ENCODE results near the gene NISCH.
"Not testable (repeated sequence)": the region's sequence is repeated elsewhere in the genome, so short reads cannot be mapped to it uniquely, and the experiment has no call there.

NISCH gene

DNA sequence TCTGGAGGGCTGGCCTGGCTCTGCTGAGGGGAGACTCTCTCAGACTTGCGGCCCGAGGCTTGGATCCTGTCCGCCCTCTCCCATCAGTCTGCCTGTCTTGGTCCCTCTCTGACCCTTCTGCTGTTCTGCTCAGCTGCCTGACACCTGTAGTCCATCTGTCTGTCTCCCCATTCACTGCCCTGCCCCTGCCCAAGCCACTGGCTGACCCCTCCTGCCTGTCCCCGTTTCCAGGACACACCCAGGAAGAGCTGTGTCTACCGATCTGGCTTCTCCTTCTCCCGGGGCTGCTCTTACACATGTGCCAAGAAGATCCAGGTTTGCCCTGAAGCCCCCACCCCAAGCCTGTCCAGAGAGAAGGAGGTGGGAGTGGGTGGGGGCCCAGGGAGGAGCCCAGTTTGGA is 59.8 kb downstream of the NISCH start:
- DNase-seq (ENCODE audit: low read depth): no peak

DNA sequence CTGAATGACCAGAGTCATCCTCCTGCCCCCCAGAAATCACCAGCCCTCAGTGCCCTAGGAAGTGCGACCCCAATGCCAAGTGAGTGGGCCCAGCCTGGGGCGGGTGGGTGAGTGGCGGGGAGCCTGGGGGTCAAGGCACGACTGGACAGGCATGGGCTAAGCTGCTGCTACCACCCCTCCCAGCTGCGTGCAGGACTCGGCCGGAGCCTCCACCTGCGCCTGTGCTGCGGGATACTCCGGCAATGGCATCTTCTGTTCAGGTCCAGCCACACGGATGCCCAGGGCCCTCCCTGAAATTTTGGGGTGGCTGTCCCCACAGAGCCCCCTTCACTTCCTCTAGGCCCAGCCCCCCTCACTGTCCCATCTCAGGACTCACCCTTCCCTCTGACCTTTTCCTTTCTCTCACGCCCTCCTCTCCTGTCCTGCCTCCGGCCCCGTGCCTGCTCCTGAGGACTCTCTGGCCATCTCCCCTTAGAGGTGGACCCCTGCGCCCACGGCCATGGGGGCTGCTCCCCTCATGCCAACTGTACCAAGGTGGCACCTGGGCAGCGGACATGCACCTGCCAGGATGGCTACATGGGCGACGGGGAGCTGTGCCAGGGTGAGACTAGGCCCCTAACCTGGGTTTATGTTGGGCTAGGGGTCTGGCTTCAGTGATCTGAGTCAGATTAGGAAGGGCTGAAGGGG is 61.2 kb downstream of the NISCH start:
- DNase-seq (ENCODE audit: low read depth): no peak

DNA sequence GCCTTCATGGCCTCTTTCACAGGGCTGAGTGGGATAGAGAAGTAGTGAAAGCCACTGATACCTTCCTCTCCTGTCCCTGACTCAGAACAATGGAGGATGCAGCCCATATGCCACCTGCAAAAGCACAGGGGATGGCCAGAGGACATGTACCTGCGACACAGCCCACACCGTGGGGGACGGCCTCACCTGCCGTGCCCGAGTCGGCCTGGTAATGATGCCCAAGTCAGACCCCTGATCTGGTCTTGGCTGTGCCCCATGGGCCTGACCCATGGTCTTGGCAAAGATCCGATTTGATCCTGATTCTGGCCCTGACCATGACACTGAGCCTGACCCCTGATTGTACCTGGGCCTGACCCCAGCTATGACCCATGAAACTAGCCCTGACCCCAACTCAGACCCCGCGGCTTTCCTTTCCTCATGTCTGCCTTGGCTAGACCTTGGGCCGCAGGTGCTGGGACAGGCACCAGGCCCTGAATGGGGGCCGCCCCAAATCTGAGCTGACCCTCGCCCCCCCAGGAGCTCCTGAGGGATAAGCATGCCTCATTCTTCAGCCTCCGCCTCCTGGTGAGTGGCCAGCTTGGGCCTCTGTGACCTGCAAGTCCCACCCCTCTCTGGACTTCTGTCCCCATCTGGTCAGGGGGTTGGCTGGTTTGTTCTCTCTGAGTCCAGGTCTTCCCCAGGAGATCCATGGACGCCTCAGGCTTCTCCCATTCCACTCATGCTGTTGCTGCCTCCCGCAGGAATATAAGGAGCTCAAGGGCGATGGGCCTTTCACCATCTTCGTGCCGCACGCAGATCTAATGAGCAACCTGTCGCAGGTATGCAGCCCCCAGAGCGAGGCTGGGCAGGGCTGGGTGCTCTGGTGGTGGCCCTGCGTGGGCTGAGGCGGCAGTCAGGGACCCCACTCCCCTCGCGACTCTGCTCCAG is 62.7 kb downstream of the NISCH start:
- no peak for DNase-seq (ENCODE audit: low read depth)

DNA sequence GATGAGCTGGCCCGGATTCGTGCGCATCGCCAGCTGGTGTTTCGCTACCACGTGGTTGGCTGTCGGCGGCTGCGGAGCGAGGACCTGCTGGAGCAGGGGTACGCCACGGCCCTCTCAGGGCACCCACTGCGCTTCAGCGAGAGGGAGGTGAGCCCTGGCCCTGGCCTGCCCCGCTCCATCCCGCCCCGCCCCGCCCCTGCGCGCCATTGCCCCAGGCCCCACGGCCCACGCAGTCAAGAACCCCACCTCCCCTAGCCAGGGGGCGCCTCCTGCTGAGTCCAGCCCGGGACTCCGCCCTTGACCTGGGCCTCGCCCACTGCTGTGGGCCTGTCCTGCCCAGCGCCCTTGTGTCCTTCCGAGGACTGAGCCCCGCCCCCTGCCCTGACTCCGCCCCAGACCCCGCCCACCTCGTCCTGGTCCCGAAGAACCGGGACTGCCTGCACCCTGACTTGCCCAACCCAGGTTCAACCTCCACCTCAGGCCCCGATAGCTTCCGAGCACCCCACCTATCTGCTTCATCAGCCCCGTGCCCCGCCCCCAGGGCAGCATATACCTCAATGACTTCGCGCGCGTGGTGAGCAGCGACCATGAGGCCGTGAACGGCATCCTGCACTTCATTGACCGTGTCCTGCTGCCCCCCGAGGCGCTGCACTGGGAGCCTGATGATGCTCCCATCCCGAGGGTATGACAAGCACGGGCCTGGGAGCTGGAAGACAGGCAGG is 63.5 kb downstream of the NISCH start:
- DNase-seq (ENCODE audit: low read depth): no peak

DNA sequence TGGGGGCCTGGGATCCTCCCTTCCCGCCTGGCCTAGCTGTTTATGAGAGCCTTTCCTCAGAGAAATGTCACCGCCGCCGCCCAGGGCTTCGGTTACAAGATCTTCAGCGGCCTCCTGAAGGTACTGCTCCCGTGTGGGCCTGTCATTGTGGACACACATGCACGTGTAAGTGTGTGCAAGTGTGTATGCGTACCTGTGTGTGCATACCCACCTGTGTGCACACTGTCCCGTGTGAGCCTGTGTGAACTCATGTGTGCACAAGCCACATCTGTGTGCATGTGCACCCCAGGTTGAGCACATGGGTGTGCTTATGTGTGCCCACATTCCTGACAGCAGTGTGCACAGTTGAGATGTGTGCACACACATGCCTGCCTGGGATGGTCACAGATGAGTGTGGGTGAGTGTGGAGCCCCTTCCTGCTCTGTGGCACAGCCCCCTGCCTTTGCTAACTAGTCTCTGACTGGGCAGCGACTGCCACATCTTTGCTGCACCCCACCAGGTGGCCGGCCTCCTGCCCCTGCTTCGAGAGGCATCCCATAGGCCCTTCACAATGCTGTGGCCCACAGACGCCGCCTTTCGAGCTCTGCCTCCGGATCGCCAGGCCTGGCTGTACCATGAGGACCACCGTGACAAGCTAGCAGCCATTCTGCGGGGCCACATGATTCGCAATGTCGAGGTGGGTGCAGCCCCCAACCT is 64.2 kb downstream of the NISCH start:
- DNase-seq (ENCODE audit: low read depth): no peak

DNA sequence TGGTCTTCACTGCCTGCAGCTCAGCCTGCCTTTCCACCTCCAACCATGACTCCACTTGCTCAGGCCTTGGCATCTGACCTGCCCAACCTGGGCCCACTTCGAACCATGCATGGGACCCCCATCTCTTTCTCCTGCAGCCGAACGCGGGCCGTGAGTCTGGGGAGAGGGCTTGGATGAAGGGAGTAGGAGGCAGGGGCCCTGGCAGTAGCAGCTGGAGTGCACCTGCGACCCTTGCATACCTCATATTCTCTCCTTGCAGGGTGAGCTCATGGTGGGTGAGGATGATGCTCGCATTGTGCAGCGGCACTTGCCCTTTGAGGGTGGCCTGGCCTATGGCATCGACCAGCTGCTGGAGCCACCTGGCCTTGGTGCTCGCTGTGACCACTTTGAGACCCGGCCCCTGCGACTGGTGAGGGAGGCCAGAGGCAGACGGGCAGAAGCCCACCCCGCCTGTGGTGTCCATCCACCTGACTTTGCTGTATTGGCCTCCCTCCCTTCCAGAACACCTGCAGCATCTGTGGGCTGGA is 64.8 kb downstream of the NISCH start:
- DNase-seq (ENCODE audit: low read depth): no peak

DNA sequence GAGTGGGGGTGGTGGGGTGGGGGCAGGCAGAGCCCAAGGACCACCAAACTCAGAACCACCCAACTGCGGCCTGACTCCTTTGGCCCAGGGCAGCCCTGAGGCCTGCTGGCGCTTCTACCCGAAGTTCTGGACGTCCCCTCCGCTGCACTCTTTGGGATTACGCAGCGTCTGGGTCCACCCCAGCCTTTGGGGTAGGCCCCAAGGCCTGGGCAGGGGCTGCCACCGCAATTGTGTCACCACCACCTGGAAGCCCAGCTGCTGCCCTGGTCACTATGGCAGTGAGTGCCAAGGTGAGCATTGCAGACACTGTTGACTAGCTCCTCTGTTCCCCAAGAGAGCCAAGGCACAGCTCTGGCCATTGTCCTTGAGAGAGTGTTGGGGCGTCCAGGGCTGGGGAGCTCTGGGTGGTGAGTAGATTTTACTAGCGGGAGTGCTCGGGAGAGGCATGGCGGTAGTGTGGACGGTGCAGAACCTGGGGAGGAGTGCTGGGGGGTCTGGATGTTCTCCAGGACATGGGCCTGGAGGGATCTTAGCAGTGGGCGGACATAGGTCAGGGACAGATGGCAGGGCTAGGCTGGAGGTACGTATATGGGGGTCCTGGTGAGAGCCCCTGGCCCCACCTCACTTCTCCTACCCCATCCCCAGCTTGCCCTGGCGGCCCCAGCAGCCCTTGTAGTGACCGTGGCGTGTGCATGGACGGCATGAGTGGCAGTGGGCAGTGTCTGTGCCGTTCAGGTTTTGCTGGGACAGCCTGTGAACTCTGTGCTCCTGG is 65.5 kb downstream of the NISCH start:
- DNase-seq (ENCODE audit: low read depth): no peak

DNA sequence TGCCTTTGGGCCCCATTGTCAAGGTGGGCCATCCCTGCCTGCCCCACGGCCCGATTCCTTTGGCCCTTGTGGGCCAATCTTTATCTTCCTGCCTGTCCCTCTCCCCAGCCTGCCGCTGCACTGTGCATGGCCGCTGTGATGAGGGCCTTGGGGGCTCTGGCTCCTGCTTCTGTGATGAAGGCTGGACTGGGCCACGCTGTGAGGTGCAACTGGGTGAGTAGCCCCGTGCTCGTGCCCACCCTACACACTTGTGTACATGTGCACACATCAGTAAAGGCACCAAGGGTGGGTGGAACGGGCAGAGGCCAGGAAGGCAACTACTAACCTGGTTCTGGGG is 66.1 kb downstream of the NISCH start:
- DNase-seq (ENCODE audit: low read depth): no peak

DNA sequence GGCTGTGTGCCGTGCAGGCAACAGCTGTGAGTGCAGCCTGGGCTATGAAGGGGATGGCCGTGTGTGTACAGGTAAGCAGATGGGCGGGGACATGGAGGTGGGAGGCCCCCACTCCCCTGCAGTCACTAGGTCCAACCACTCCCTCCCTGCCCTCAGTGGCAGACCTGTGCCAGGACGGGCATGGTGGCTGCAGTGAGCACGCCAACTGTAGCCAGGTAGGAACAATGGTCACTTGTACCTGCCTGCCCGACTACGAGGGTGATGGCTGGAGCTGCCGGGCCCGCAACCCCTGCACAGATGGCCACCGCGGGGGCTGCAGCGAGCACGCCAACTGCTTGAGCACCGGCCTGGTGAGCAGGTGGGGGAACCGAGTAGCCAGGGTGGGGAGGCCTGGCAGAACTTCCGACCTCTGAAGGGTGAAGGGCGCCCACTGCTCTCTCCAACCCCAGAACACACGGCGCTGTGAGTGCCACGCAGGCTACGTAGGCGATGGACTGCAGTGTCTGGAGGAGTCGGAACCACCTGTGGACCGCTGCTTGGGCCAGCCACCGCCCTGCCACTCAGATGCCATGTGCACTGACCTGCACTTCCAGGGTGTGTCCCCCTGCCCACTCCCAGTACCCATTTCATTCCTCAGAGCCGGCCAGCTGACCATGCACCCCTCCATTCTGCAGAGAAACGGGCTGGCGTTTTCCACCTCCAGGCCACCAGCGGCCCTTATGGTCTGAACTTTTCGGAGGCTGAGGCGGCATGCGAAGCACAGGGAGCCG is 66.7 kb downstream of the NISCH start:
- no peak for DNase-seq (ENCODE audit: low read depth)

DNA sequence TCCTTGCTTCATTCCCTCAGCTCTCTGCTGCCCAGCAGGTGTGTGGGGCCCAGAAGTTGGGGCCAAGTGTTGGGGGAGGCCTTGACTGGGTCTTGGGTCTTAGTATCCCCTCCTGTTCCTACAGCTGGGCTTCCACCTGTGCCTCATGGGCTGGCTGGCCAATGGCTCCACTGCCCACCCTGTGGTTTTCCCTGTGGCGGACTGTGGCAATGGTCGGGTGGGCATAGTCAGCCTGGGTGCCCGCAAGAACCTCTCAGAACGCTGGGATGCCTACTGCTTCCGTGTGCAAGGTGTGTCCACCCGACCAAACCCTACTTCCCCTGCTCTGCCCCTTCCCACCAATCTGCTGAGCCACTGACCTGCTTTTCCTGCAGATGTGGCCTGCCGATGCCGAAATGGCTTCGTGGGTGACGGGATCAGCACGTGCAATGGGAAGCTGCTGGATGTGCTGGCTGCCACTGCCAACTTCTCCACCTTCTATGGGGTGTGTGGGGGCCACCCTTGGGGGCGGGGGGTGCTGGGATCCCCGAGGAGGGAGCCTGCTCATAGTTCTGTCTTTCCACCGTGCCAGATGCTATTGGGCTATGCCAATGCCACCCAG is 67.3 kb downstream of the NISCH start:
- no peak for DNase-seq (ENCODE audit: low read depth)

DNA sequence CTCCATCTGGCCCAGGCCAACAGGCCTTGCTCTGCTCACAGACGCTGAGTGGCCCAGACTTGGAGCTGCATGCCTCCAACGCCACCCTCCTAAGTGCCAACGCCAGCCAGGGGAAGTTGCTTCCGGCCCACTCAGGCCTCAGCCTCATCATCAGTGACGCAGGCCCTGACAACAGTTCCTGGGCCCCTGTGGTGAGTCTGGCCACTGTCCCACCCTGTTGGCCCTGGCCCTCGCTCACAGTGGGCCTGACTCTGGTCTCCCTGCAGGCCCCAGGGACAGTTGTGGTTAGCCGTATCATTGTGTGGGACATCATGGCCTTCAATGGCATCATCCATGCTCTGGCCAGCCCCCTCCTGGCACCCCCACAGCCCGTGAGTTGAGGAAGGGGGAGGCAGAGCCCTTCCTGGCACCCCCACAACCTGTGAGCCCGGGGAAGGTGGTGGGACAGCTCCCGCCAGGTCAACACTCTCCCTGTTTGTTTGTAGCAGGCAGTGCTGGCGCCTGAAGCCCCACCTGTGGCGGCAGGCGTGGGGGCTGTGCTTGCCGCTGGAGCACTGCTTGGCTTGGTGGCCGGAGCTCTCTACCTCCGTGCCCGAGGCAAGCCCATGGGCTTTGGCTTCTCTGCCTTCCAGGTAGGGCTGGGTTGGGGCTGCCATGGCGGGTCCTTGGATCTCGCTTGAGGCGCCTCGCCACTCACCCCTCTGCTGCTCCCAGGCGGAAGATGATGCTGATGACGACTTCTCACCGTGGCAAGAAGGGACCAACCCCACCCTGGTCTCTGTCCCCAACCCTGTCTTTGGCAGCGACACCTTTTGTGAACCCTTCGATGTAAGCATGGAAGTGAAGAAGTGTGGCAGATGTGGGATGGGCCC is 68.2 kb downstream of the NISCH start:
- no peak for DNase-seq (ENCODE audit: low read depth)

DNA sequence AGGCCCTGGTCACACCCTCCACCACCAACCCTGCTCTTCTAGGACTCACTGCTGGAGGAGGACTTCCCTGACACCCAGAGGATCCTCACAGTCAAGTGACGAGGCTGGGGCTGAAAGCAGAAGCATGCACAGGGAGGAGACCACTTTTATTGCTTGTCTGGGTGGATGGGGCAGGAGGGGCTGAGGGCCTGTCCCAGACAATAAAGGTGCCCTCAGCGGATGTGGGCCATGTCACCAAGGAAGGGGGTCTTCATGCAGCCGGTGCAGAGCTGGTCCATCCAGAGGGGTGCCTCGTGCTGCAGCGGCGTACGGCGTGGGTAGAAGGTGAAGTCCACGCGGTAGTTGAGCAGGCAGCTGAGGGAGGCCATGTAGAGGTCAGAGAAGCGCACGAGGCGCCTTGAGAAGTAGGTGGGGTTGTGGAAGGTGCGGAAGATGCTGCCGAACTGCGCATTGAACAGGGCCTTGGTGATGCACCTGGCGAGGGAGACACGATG is 68.9 kb downstream of the NISCH start:
- no peak for DNase-seq (ENCODE audit: low read depth)

DNA sequence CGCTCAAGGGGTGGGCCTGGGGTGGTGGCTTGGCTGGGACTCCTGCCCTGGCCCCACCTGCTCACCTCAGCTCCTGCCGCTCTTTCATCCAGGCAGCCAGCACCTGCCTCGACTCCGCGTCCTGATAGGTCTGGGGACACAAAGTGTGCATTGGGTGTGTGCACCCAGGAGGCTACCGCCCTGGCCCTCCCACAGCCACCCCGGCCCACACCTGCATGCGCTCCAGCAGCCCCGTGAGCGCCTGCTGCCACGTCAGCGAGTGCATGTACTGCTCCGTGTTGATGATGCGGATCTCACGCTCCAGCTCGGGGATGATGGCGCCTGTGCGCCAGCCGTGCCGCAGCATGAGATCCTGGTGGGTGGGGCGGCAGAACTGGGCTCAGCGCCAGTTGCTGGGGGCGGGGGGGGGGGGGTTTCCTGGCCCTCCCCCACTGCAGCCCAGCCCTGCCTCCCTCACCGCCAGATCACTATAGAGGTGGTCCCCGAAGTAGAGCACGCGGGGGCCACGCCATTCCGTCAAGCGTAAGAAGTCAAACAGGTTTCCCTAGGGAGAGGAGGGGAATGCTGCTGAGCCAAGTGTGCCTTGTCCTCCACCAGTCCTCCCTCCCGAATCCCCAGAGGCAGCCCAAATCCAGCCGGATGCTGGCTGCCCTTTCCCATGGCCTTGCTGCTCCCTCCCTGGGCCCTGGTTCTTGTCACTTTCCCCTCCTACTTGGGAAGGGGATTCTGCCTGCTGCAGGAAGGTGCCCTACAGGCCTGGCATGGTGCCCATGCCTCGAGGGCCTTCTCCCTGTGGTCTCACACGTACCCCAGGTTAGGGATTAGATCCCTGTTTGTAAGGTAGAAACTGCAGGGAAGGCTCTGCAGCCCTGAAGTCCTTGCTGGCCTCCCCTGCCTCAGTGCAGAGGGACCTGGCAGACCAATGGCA is 69.6 kb downstream of the NISCH start:
- DNase-seq (ENCODE audit: low read depth): no peak

DNA sequence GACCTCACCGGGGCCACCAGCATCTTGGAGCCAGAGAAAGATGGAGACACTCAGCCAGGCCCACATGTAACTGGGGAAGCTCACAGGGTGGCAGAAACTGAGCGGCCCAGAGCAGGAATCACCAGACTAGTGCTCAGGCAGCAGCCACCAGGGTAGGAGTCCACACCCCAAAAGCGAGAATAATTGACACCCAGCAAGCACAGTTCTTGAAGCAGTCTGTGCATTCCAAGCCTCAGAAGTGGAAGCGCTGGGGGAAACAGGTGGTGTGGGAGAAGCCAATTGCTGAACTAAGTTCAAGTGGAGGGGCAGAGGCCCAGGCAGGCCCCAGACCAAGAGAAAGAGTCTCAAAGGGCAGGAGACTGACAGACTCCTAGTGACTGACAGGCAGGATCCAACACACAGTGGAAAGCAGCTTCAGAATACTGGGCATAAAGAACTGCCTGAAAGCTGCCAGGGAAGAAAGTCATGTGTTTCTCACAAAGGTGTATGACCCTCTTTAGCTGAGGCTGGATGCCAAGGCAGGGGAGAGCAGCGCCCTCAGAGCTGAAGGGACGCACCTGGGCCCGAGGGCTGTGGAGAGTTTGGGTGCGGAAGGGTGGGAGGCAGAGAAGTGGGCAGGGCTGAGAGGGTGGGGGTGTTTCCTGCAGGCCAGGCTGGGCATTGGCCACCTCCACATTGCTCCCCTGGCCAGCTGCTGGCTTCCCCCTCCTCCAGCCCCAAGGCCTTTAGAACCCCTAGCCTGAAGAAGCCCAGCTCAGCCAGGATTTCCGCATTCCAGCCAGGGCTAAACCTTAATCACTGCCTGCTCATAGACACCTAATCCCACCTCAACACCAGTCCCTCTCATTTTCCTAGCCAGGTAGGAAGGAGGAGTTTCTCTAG is 70.5 kb downstream of the NISCH start:
- no peak for DNase-seq (ENCODE audit: low read depth)

DNA sequence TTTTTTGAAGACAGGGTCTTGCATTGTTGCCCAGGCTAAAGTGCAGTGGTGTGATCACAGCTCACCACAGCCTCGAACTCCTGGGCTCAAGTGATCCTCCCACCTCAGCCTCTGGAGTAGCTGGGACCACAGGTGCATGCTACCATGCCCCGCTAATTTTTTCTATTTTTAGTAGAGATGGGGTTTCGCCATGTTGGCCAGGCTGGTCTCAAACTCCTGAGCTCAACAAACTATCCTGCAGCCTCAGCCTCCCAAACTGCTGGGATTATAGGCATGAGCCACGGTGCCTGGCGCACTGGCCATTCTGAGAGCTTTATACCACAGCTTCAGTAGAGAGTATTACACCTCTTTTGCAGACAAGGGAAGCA is 71.3 kb downstream of the NISCH start:
- DNase-seq (ENCODE audit: low read depth): not testable (repeated sequence)

DNA sequence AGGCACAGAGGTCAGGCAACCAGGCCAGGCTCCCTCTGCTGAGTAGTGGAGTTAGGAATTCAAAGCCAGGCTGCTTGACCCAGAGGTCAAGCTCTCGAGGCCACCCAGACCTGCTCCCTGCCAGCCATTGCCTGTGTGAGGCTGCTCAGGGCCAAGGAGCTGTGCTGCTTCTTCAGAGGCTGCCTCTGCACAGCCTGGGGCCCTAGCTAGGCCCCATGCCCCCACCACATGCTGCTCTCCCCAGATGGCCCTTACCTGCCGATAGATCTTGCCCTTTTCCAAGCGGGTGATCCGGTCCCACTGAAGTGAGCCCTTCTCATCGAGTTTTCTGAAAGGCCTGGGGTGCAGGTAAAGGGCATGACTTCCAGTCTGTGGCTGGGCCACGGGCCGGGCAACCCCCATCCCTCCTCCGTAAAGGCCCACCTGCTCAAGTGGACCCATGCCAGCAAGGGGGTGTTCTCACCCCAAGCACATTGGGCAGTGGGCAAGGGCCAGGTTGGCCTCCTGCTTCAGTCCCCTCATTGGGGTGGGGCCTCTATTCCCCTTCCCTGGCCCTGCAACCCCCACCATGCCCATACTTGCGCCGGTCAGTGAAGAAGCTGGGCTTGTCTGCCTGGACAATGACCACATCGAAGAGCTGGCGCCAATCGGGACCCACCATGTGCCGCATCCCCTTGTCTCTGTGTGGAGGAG is 71.8 kb downstream of the NISCH start:
- no peak for DNase-seq (ENCODE audit: low read depth)
